Measurements from ENCODE around the gene CIPC.

DNA sequence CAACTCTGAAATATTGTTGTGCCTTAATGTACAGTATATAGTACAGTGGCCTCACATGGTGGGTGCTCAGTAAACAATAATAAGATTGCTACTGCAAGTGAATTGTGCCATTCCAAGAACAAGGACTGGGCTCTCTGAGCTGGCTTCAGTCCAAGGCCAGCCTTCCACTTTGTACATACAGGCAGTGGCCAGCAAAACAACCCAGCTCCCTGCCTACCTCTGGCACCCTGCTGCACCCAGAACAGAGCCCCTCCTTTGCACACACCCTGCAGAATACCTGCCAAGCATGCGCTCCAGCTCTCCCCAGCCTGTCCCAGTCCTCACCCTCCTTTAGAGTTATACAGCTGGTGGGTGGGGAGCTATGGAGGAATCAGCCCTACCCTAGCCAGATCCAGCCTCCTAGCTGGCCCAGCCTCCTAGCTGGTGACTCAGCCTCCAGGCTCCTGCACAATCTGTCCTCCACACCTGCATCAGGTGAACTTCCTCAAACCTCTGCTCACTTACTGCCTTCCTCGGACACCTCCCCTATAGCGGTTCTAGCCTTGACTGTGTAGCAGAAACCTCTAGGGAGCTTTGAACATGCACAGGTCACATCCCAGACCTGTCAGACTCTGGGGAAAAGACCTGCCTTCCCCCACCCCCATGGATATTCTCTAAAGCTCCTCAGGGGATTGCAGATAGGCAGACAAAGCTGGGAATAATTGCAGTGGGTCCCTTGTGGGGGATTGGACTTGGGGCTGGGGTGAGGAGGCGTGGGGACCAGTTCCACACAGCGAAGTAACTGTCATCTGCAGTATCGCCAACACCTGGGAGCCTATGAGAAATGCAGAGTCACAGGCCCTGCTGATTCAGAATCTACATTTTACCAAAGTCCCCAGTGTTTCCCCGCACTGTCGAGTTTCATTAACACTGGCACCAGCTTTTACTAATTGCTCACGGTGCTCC is 25.6 kb downstream of the CIPC start:
- no peak for TF ChIP-seq RAD21 (IDR thresholded peaks at IDR 0.05; ENCODE audit: low read length)
- no peak for TF ChIP-seq POLR2A (IDR thresholded peaks at IDR 0.05; ENCODE audit: low read depth, low read length)
- no peak for TF ChIP-seq CTCF (conservative IDR thresholded peaks at IDR 0.05; ENCODE audit: low read depth, low read length)
- TF ChIP-seq ELK1 (IDR thresholded peaks at IDR 0.05; ENCODE audit: borderline replicate concordance, low read depth, low read length): no peak
- TF ChIP-seq SMC3 (IDR thresholded peaks at IDR 0.05; ENCODE audit: low read depth, low read length): no peak
- TF ChIP-seq MAFK (IDR thresholded peaks at IDR 0.05; ENCODE audit: low read depth, low read length): no peak
- no peak for TF ChIP-seq RCOR1 (IDR thresholded peaks at IDR 0.05; ENCODE audit: insufficient replicate concordance, low read length)
- no peak for TF ChIP-seq MXI1 (IDR thresholded peaks at IDR 0.05; ENCODE audit: borderline replicate concordance, low read depth, low read length)
- no peak for TF ChIP-seq RFX5 (IDR thresholded peaks at IDR 0.05; ENCODE audit: low read depth, low read length)
- no peak for TF ChIP-seq BHLHE40 (IDR thresholded peaks at IDR 0.05; ENCODE audit: low read depth, low read length)
- TF ChIP-seq CEBPB (IDR thresholded peaks at IDR 0.05; ENCODE audit: low read depth, low read length): no peak

All from IMR-90 (cell line).